ENCODE results near the gene SAV1. TPM values are rescaled to one million over a fixed set of nuclear protein-coding genes. Genes with fewer than 3 reads are reported as not detected.

SAV1 gene
- total RNA-seq, 2 experiments from 2014 or later = 13.2 to 13.4 TPM

DNA sequence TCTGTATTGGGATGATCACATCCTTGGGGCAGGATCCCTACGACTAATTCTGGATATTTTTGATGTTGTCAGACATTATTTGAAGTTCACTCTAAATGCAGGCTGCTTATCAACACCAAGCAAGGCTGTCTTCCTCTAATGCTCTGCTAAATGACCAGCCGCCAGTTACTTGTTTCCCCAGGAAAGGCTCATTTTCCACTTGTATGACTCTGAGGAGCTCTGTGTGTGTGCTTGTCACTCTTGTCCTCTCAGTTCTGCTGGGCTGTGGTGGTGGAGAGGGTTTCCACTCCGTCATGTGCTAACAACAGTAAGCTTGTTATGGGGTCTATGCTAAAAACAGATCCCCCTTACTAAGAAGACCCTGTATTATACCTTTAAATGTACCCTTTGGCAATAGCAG, 66.1 kb downstream of the SAV1 start:
- intact Hi-C loops (cut with micrococcal nuclease) = loop anchor here (5.0 kb wide), 1 partner anchor 170 kb away; no protein-coding TSS in a partner anchor
- ChIA-PET CTCF (interaction anchor here (1.1 to 2.4 kb wide), 6 partner anchors 30 to 258 kb away, joined by 3 to 18 read pairs (median 12); no protein-coding TSS in a partner anchor), POLR2A (no interaction called here)
- DNase-seq (no peak), ATAC-seq (no peak)
- Mint-ChIP-seq H3K36me3 (ENCODE audit: low read depth) (no peaks in the 10 kb centered on the region), H3K9me3 (no peaks in the 10 kb centered on the region), H3K27me3 (no peaks in the 10 kb centered on the region), H3K27ac (no peak overlapping the region), H3K4me1 (ENCODE audit: low read depth) (peaks cover 2% of the 10 kb centered on the region), H3K4me3 (no peak overlapping the region)
- TF ChIP-seq, protein P1, sequence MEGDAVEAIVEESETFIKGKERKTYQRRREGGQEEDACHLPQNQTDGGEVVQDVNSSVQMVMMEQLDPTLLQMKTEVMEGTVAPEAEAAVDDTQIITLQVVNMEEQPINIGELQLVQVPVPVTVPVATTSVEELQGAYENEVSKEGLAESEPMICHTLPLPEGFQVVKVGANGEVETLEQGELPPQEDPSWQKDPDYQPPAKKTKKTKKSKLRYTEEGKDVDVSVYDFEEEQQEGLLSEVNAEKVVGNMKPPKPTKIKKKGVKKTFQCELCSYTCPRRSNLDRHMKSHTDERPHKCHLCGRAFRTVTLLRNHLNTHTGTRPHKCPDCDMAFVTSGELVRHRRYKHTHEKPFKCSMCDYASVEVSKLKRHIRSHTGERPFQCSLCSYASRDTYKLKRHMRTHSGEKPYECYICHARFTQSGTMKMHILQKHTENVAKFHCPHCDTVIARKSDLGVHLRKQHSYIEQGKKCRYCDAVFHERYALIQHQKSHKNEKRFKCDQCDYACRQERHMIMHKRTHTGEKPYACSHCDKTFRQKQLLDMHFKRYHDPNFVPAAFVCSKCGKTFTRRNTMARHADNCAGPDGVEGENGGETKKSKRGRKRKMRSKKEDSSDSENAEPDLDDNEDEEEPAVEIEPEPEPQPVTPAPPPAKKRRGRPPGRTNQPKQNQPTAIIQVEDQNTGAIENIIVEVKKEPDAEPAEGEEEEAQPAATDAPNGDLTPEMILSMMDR (IDR thresholded peaks at IDR 0.05) = no peak

DNA sequence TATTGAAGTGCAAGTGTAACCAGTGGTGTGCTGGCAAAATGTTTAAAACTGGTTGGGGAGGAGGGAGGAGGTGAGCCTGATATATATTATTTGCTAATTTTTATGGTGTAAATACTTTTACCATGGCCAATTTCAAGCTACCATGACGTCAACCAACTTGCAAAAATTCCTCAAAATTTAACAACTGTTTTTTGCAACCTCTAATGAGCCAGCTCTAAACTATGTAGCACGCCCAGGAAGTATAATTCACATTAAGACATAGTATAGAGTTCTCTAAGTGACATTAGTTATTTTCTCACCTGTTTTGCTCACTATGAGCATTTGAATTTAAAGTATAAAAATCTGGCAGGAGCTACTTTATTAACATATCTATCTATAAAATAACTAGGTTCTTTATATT, 66.7 kb downstream of the SAV1 start:
- no peak overlapping the region for H3K27ac Mint-ChIP-seq
- TF ChIP-seq, protein P1 (IDR thresholded peaks at IDR 0.05) = no peak
- intact Hi-C loops (cut with micrococcal nuclease) = loop anchor here (5.0 kb wide), 1 partner anchor 171 kb away; no protein-coding TSS in a partner anchor
- POLR2A ChIA-PET = interaction anchor here (1.2 kb wide), 1 partner anchor 69 kb away, joined by 3 read pairs; the partner anchor contains the start of gene MAP4K5
- no peak for ATAC-seq
- H3K27me3 Mint-ChIP-seq = no peaks in the 10 kb centered on the region
- CTCF ChIA-PET = interaction anchor here (0.7 to 2.4 kb wide), 14 partner anchors 11 to 261 kb away, joined by 3 to 18 read pairs (median 4); no protein-coding TSS in a partner anchor
- no peak for DNase-seq
- H3K4me1 Mint-ChIP-seq (ENCODE audit: low read depth) = no peaks in the 10 kb centered on the region
- no peak overlapping the region for H3K4me3 Mint-ChIP-seq
- H3K9me3 Mint-ChIP-seq = no peaks in the 10 kb centered on the region
- no peaks in the 10 kb centered on the region for H3K36me3 Mint-ChIP-seq (ENCODE audit: low read depth)

DNA sequence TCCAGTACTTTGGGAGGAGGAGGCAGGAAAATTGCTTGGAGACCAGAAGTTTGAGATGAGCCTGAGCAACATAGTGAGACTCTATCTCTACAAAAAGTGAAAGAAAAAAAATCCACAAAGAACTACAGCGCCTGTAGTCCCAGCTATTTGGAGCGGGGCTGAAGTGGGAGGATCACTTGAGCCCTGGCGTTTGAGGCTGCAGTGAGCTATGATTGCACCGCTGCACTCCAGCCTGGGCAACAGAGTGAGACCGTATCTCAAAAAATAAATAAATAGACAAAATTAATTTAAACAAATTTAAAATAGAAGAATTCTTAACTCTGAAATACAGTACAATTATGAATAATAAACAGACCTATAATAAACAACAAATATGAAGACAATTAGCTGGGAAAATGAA, 67.3 kb downstream of the SAV1 start:
- TF ChIP-seq, protein P1 (IDR thresholded peaks at IDR 0.05) = no peak
- Mint-ChIP-seq H3K4me1 (ENCODE audit: low read depth) (no peaks in the 10 kb centered on the region), H3K4me3 (no peak overlapping the region), H3K36me3 (ENCODE audit: low read depth) (no peaks in the 10 kb centered on the region), H3K9me3 (no peaks in the 10 kb centered on the region), H3K27me3 (no peaks in the 10 kb centered on the region), H3K27ac (no peak overlapping the region)
- POLR2A ChIA-PET = interaction anchor here (1.2 kb wide), 1 partner anchor 69 kb away, joined by 3 read pairs; the partner anchor contains the start of gene MAP4K5
- CTCF ChIA-PET = interaction anchor here (0.7 to 2.4 kb wide), 13 partner anchors 11 to 261 kb away, joined by 3 to 18 read pairs (median 4); no protein-coding TSS in a partner anchor
- intact Hi-C loops (cut with micrococcal nuclease) = loop anchor here (5.0 kb wide), 1 partner anchor 171 kb away; no protein-coding TSS in a partner anchor
- no peak for DNase-seq
- no peak for ATAC-seq

DNA sequence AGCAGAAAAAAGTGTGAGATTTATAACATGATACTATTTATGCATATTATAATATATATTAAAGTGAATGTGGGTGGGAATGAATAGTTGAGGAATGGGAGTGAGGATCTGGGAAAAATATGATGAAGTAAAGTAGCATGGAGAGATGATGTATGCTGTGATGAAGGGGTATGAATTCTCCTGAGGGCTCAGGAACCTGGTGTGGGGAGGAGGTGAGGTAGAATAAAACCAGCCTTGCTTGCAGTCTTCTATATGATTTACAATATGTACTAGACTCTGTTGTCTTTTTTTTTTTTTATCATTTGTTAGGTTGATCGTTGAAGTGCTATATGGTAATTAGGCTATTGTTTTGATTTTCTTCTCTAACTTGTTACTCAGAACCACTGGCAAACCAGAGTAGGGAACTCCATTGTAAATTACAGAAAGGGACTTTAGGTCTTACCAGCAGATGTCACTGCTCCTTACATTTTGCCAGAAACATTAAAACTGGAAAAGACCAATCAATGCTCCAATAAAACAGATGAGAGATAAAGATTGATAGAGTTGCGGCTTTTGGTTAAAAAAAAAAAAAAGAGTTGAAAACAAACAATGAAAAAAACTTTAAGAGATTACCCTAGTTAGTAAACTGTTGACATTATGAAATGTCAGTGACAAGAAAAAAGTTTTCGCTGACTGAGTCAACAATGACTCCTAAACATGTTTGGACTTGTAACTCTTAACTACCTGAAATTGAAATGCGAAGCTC, 68.2 kb downstream of the SAV1 start:
- no peaks in the 10 kb centered on the region for H3K27me3 Mint-ChIP-seq
- POLR2A ChIA-PET = no interaction called here
- DNase-seq (no peak), ATAC-seq (peak; percentile 39)
- TF ChIP-seq, protein P1 (IDR thresholded peaks at IDR 0.05) = peak; percentile 45
- no peak overlapping the region for H3K27ac Mint-ChIP-seq
- H3K4me3 Mint-ChIP-seq = no peak overlapping the region
- CTCF ChIA-PET = interaction anchor here (0.7 to 2.8 kb wide), 9 partner anchors 20 to 262 kb away, joined by 3 to 18 read pairs (median 10); no protein-coding TSS in a partner anchor
- intact Hi-C loops (cut with micrococcal nuclease) = loop anchor here (5.0 to 10.0 kb wide), 2 partner anchors 172 to 265 kb away; no protein-coding TSS in a partner anchor
- H3K36me3 Mint-ChIP-seq (ENCODE audit: low read depth) = no peaks in the 10 kb centered on the region
- H3K4me1 Mint-ChIP-seq (ENCODE audit: low read depth) = no peaks in the 10 kb centered on the region
- H3K9me3 Mint-ChIP-seq = no peaks in the 10 kb centered on the region

DNA sequence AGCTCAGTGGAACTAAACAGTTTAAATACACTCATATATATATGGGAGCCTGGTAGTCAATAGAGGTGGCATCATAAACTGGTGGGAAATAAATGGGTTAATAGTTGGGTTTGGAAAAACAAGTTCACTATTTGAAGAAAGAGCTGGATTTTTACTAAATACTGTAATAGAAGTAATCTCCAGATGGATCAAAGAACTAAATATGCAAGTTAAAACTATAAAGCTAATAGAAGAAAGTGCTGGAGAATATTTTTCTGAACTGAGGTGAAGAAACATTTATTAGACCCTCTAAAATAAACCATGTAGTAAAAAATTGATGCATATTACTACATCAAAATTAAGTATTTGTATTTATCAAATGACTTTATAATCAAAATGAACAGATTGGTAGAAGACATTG, 69.3 kb downstream of the SAV1 start:
- no peaks in the 10 kb centered on the region for H3K9me3 Mint-ChIP-seq
- ATAC-seq (no peak), DNase-seq (no peak)
- H3K4me3 Mint-ChIP-seq = no peak overlapping the region
- H3K36me3 Mint-ChIP-seq (ENCODE audit: low read depth) = no peaks in the 10 kb centered on the region
- H3K4me1 Mint-ChIP-seq (ENCODE audit: low read depth) = no peaks in the 10 kb centered on the region
- H3K27ac Mint-ChIP-seq = no peak overlapping the region
- ChIA-PET POLR2A (no interaction called here), CTCF (interaction anchor here (0.7 to 2.8 kb wide), 6 partner anchors 175 to 356 kb away, joined by 3 to 10 read pairs (median 4); no protein-coding TSS in a partner anchor)
- TF ChIP-seq, protein P1 (IDR thresholded peaks at IDR 0.05) = no peak
- H3K27me3 Mint-ChIP-seq = no peaks in the 10 kb centered on the region
- intact Hi-C loops (cut with micrococcal nuclease) = loop anchor here (10.0 kb wide), 1 partner anchor 266 kb away; no protein-coding TSS in a partner anchor

All from activated CD8-positive, alpha-beta T cell treated with anti-CD3 and anti-CD28 coated beads for 36 hours (primary cell).